ENCODE measurements around the gene CHRNB4.
"Not testable (repeated sequence)": the region's sequence is repeated elsewhere in the genome, so short reads cannot be mapped to it uniquely, and the experiment has no call there.

The CHRNB4 gene, protein sequence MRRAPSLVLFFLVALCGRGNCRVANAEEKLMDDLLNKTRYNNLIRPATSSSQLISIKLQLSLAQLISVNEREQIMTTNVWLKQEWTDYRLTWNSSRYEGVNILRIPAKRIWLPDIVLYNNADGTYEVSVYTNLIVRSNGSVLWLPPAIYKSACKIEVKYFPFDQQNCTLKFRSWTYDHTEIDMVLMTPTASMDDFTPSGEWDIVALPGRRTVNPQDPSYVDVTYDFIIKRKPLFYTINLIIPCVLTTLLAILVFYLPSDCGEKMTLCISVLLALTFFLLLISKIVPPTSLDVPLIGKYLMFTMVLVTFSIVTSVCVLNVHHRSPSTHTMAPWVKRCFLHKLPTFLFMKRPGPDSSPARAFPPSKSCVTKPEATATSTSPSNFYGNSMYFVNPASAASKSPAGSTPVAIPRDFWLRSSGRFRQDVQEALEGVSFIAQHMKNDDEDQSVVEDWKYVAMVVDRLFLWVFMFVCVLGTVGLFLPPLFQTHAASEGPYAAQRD

DNA sequence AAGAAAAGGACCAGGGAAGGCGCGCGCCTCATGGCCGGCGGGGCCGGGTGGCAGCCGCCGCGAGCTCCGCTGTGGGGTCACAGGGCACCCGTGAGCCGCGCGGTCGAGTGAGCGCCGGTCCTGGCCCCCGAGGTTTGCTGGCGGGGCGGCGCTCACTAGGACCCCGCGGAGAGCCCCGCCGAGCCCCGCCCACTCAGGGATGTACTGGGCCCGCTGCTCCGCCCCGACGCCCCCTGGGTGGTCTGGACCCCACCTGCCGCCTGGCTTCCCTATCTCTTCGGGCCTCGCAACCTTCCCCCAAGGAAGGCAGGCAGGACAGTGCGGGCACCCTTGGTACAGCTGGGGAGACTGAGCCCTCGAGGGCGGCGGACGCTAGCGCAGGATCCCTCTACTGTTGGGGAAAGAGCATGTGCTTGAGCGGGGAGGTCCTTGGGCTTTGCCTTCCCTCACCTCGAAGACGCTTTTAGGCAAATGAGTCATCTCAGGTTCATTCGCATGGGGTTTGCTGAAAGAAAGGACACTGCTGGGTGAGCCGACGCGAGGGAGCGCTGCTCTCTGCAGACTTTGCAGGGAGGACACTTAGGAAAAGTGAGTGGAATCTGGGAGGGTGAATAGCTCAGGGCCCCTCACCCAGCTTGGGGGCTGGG, at the start of gene CHRNB4:
CHRNB4 (minus strand) TSS at position 109 of the 647 bp plus-strand sequence; CDS start at position 32, 77 bp downstream.
- DNase-seq (ENCODE audit: insufficient read length, low spot score) (peak; percentile 49), FAIRE-seq (no peak)

DNA sequence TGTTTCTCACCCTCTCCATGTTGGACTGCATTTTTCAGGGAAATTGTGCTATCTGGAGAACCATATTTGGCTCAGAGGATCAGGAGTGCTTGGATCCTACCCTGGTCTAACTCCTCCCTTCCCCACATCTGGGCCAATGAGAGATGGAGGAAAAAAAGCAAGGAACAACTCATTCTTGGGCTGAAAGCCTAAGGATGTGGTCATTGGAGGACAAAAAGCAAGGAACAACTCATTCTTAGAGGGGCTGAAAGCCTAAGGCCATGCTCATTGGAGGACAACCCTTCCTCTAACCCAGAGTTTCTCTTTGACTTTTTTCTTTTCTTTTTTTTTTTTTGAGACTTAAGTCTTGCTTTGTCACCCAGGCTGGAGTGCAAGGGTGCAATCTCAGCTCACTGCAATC, 48.6 kb upstream of the CHRNB4 start:
- FAIRE-seq = no peak
- DNase-seq (ENCODE audit: insufficient read length, low spot score) = no peak

DNA sequence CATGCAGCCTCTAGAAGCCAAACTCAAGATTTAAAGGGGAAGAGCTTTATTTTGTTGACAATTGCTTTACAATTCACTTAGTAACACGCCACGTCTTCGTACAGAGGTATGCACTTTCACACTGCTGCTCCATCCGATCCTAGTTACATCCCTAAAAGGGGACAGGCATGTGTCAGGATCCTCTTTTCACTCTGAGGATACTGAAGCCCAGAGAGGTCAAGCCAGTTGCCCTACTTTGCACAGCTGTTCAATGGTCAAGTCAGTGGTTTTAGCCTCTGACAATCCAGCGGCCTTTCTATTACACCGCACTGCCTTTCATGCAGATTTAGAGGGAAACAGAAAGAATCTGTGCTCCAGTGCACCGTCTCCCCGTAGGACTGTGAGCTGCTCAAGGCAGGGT, 44.9 kb upstream of the CHRNB4 start:
- FAIRE-seq (no peak), DNase-seq (ENCODE audit: insufficient read length, low spot score) (no peak)

DNA sequence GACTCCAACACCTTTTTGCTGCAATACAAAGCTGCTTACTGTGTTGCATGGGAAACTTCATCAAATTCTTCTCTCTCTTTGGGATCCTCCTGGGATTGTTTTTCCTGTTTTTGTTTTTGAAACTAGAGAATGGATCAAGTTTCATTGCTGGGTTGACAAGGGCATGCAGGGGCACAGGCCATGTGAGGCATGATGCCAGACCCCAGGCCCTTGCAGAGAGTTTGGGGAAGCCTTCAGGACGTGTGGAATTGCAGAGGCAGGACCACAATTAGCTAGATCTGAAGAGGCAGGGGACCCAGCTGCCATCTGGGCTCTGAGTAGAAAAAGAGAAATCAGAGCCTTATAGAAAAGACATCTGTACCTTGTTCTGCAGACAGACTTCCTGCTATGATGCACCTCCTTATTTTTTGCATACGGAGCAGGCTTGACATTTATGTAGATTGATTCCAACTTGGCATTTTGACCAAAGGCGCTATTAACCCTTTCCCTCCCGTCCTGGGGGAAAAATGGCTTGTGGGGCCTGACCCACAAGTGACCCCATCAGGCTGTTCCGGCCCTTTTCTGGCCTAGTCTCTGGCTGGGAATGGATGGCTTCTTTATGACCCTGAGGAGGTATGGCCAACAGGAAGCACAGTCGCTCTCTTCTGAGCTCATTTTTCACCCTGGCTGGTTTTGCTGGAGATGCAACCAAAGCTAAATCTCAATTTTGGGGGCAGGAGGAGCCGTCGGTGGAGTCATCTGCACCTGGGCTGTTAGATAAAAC, 44.3 kb upstream of the CHRNB4 start:
- no peak for DNase-seq (ENCODE audit: insufficient read length, low spot score)
- FAIRE-seq = no peak

DNA sequence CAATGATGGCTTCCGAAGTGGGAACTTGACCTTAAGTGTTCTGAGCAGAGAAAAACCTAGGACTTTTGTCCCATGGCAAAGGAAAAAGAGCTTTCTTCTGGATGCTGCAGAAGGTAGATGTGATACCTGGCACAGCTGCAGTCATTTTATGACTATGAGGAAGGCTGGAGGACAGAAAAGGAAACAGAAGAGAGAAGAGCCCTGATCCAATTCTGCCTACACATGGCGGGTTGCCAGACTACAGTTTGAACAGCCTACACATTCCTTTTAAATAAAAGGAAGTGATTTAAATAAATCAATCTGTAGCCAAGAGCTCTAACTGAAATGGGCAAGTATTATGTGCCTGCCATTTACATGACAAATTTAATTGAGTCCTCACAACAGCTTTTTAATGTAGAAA, 43.6 kb upstream of the CHRNB4 start:
- FAIRE-seq (no peak), DNase-seq (ENCODE audit: insufficient read length, low spot score) (no peak)

DNA sequence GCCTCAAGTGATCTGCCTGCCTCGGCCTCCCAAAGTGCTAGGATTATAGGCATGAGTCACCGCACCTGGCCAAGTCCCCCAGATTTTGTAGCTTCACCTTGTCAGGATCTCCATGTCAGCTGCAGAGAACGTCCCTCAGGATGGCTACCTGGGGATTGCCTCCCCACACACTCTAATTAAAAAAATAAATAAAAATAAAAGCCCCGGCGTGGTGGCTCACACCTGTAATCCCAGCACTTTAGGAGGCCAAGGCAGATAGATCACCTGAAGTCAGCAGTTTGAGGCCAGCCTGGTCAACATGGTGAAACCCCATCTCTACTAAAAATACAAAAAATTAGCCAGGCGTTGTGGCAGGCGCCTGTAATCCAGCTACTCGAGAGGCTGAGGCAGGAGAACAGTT, 42.6 kb upstream of the CHRNB4 start:
- DNase-seq (ENCODE audit: insufficient read length, low spot score); FAIRE-seq: not testable (repeated sequence)

DNA sequence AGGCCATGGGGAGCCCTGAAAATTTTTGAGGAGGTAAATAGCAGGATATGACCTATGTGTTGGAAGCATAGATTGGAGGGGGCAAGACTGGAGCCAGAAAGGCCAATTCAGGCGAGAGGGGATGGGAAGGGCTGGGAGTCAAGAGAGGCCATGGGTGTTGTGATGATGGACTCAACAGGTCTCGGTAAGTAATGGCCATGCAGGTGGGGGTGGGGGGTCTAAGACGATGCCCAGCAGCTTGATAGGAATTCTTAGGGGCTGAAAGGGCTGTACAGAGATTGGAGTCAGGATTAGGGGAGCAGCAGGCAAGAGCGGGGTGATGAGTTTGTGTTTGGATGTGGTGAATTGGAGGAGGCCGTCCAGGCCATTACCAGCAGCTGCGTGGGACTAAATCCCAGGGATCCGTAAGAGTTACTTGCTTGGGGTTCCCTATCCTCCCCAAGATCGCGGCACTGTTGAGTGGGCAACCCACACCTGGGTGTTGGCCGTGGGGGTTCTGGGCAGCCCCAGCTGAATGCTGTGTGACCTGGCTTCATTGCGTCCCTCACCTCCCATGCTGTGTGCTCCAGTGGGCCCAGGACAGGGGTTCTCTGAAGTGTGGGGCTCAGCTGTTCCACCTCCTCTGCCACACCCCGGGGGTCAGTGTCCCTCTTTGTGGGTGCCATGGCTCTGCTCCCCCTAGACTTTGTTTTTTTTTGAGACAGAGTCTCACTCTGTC, 41.8 kb upstream of the CHRNB4 start:
- DNase-seq (ENCODE audit: insufficient read length, low spot score) (no peak), FAIRE-seq (no peak)

DNA sequence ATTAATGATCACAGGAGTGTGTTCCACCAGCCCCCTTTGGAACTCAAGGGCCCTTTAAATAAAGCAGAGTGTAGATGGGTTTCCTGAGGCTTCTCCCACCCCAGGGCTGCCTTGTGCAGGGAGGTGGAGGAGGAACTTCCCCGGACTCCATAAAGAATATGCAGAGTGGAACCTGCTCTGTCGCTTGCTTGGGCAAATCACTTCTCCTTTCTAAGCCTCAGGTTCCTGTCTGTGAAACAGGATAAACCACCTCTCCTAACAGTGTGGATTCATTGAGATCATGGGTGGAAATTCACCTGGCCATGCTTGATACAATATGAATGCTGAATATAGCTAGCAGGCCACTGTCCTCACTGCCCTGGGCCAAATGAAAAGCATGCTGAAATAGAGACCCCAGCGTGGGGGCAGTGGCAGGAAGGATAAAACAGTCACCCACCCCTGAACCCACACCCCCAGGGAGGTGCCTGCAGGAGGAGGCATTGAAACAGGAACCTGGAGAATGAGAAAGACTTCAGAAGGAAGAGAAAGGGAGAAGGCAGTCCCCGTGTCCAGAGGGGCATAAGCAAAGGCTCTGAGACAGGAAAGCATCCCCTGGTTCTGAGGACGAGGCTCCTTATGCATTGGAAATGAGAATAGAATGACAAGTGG, 41.1 kb upstream of the CHRNB4 start:
- no peak for DNase-seq (ENCODE audit: insufficient read length, low spot score)
- no peak for FAIRE-seq

DNA sequence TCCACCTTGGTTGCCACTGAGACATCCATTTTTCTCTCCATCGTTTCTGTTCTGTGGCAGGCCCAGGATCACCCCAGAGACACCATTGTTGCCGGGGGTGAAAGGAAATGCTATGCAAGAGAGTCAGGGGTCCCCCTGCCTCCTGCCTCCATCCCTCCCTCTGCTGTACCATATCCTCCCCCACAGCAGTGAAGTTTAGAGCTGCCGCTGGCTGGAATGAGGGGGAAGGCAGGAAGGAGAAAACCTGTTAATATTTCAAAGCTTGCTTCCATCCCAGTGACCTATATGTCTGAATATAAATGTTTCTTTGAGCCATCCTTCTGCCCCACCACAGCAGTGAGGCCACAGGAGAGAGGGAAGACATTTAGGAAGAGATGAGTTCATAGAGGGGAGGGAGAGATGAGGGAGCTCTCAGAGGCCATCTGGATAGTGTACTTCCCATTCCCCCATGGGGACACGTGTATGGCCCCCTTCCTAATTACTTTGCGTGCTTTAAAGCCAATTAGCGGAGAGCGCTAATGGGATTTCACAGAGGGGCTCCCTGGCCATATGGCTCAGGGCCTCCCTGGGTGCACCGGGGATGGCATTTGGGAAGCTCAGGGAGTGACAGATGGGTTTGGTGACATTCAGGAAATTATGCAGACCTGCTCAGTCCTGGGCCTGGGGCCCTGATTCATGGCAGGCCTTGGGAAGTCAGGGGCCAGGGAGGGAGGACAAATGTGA, 40.4 kb upstream of the CHRNB4 start:
- FAIRE-seq (no peak), DNase-seq (ENCODE audit: insufficient read length, low spot score) (no peak)

DNA sequence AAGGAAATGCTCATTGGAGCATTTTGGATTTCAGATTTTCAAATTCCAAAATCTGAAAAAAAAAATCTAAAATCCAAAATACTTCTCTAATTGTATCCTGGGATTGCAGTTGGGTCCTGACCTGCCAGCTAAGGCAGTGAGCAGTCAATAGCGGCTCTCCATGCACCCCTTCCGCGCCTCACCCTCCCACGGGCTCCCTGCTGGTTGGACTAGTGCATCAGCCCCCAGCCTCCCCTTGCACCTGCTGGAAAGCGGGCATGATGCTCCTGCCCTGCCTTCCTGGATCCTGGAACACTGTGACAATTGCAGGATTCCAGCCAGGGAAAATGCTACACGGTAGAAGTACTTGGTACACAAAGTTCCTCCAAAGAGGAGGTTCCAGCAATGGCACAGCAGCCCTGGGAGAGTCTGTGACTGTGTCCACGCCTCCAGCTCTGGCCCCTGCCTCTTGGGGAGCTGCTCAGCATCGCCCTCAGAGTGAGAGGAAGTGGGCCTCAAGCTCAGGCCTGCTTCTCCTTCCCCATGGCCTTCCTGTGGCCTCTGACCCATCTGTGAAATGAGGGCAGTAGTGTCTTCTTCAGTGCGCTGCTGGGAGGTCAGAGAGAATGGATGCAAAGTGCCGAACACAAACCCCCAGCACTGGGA, 39.5 kb upstream of the CHRNB4 start:
- no peak for DNase-seq (ENCODE audit: insufficient read length, low spot score)
- no peak for FAIRE-seq

DNA sequence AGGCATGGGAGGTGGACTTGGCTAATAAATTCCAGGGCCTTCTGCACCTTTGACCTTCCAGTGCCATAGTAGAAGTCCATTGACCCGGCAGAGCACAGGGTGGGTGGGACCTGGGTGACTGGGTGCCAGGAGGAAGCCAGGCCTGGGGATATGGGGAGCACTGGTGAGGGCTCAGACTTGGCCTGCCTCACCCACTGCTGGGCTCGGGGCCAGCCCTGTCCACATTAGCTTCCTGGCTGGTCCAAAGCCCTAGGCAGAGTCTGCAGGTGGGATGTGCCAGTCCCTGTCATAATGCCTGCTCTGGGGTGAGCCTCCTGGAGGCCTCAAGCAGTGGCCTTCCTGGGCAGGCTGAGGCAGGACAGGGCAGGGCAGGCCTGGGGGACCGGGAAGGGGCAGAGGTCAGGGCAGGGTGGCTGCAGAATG, 38.1 kb upstream of the CHRNB4 start:
- FAIRE-seq (no peak), DNase-seq (ENCODE audit: insufficient read length, low spot score) (no peak)

DNA sequence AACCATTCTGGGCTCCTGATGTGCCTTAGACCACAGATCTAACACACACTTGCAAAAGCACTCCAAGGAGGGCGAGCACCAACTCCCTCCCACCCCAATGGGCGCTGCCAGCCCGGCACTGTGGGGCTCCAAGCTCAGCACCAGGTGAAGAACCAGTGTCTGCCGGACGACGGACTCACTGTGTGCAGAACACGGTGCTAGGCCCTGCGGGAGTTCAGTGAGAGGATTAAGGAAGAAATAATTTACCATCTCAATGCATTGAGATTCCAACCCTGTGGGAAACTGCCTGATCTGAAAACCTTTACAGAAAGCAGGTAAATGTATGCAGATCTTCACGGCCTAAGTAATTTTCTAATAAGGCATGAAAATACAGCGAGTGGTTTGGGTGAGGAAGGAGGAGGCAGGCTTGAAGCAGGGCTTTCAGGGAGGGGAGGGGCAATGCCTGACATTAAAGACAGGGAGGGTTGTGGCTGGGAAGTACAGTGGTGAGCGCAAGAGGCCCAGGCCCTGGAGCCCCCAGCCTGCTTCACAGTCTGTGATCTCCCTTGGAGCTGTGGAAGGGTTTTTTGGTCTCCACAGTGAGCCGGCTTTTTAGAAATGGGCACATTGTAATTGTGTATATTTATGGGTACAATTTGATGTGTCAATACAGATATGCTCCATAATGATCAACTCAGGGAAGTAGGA, 35.6 kb upstream of the CHRNB4 start:
- no peak for FAIRE-seq
- DNase-seq (ENCODE audit: insufficient read length, low spot score) = no peak

DNA sequence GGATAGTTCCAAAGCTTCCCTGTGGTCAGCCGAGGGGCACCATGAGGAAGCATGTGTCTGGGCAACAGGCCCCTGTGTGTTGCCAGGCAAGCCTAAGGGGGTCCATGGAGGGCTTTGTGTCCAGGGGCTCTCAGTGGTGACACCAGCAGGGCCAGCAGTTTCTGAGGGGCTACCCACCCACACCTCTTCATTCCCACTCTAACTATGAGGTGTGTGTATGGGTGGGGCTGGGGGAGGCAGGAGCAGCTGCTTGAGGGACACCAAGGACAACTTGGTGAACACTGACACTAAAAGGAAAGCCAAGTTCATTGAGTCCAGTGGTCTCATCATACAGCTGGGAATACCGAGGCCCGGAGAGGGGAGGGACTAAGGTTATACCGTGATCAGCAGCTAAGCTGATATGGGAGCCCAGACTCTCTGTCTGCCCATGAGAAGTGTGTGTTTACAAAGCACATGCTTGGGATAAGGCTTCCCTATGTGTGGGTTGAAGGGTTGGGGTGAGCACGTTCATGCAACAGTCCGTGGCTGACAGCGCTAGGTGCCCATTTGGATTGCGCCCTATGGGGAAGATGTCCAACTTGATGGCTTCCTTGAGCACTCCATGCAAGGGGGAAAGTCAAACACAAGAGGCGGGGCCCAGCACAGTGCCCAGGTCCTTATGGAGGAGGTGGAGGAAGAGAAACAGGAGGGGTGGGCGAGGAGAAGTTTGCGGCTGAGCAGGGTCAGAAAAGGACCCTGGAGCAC, 34.8 kb upstream of the CHRNB4 start:
- no peak for FAIRE-seq
- DNase-seq (ENCODE audit: insufficient read length, low spot score) = no peak

DNA sequence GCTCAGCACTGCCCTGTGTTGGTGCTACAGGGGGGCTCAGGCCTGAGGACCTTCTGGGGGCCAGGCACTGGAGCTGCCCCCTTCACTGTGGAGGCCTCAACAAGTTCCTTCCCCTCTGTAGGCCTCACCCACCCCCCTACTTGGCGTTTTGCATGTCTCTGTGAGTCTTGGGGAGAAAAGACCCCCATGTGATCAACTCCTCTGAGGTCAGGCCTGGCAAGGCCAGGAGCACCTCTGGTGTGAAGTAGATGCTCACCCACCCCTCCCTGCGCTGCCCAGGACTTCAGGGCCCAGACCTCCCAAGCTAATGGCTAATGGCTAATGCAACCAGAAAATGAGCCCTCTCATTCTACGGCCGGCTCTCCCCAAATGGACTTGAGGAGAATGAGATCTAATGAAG, 34.2 kb upstream of the CHRNB4 start:
- DNase-seq (ENCODE audit: insufficient read length, low spot score) = no peak
- no peak for FAIRE-seq

DNA sequence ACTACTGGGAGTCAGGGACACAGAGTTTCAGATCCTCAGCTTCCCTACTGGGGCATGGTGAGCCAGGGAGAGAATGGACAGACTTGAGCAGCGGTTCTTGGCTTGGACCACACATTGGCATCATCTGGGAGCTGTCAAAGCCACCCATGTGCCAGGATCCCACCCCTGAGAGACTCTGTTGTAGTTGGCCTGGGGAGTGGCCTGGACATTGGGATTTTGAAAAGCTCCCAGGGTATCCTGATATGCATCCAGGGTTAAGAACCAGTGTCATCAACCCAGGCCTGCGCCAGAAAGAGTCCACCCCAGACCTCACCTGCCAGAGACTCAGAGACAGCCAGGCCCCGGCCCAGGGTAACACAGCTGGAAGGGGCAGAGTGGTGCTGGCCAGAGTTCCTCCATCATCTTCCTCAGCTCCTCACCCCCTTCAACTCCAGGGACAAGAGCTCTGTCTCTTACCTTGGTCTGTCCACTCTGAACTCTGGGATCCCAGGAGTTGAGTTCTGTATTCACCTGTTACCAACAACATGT, 33.0 kb upstream of the CHRNB4 start:
- FAIRE-seq (no peak), DNase-seq (ENCODE audit: insufficient read length, low spot score) (no peak)

DNA sequence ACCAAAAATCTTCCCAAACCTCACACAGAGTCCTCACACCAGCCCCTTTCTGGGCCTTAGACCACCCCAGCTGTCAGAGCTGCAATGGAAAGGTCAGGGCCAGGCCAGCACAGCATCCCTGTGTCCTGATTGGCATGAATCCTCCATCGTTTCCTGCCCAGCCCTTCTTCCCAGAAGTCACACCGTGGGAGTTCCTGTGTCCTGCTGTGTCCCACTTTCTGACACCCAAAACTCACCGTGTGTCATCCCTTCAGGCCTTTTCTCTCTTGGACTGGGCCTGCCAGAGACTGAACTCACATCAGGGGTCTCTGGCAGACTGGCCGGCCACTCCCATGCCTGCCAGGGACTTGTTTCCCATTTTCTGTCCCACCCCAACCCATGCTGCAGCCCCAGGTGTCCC, 32.5 kb upstream of the CHRNB4 start:
- no peak for FAIRE-seq
- DNase-seq (ENCODE audit: insufficient read length, low spot score) = no peak

DNA sequence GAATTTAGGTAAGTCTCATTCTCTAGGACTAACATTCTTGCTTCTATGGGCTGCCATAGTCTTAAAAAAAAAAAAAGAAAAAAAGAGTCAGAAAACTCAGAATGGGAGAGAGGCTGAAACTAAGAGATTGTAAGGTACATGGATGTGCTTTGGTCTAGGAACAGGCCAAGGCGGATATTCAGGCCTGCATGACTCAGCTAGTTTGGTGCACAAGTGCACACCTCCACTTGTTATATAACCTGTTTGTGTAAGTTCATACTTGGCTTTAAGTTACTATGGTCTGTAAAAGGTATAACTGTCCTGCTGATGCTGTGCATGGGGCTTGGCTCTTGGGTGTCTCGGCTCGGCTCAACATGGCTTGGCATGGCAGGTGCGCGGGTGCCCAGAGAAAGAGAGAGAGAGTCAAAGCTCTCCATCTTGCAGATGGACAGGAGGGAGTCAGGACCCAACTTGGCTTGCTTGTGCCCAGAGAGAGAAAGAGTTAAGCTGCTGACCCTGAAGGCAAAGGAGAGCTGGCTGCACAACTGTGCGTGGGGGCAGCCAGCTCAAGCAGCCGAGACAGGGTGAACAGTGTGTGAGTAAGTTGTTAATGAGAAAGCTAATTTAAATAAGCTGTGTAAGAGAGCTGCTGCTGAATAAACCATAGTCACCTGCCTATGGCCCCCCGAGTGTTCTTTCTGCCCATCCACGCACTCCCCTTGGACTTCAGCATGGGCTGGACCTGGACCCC, 31.4 kb upstream of the CHRNB4 start:
- FAIRE-seq (no peak), DNase-seq (ENCODE audit: insufficient read length, low spot score) (no peak)
